AG09309 (cell line): ENCODE data around the gene TMEM129.

ENCODE experiments used
- DNase-seq: peaks from one replicate; pipeline ENCODE4 v3.0.0-alpha.2; 2010; ENCODE audit warnings: low read depth
- H3K4me3 ChIP-seq: 2 replicates; pipeline ENCODE4 v1.5.1; 2011; ENCODE audit warnings: mild to moderate bottlenecking, low read depth, low read length, moderate library complexity; ENCODE audit not compliant: control insufficient read depth
- CTCF ChIP-seq: IDR thresholded peaks from 2 replicates; pipeline ENCODE4 v1.5.1; 2011; ENCODE audit warnings: mild to moderate bottlenecking, low read depth, low read length, inconsistent platforms; ENCODE audit not compliant: insufficient read depth, control insufficient read depth; ENCODE audit errors: missing control alignments

TMEM129 gene, protein sequence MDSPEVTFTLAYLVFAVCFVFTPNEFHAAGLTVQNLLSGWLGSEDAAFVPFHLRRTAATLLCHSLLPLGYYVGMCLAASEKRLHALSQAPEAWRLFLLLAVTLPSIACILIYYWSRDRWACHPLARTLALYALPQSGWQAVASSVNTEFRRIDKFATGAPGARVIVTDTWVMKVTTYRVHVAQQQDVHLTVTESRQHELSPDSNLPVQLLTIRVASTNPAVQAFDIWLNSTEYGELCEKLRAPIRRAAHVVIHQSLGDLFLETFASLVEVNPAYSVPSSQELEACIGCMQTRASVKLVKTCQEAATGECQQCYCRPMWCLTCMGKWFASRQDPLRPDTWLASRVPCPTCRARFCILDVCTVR

DNA sequence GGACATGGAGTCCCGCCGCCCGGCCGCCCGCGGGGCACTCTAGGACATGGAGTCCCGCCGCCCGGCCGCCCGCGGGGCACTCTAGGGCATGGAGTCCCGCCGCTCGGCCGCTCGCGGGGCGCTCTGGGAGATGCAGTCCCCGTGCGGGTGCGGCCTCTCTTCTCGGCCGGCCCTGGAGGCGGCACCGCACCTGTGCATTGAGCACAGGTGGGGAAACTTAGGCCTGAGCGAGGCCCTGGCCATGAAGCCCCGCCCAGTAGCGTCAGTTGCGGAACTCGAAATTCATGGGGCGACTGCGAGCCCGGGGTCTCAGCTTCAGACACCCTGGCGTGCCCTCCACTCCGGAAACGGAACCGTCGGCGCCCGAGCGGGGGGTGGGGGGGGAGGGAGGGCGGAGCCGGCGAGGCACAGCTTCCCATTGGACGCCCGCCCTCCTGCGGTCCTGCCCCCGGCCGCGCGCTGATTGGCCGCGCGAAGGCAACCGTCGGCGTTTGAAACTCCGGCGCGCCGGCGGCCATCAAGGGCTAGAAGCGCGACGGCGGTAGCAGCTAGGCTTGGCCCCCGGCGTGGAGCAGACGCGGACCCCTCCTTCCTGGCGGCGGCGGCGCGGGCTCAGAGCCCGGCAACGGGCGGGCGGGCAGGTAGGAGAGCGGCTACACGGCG lies at the start of gene TMEM129, which contains the start of gene TACC3:
Gene TMEM129, minus strand, starts transcription at position 321 of the 663 bp plus-strand sequence. CDS start 486 bp downstream, outside the sequence.
Gene TACC3, plus strand, starts transcription at position 519 of the 663 bp plus-strand sequence. CDS start 1,901 bp downstream, outside the sequence.
- no peak for TF ChIP-seq CTCF
- peak; percentile 57 for DNase-seq

DNA sequence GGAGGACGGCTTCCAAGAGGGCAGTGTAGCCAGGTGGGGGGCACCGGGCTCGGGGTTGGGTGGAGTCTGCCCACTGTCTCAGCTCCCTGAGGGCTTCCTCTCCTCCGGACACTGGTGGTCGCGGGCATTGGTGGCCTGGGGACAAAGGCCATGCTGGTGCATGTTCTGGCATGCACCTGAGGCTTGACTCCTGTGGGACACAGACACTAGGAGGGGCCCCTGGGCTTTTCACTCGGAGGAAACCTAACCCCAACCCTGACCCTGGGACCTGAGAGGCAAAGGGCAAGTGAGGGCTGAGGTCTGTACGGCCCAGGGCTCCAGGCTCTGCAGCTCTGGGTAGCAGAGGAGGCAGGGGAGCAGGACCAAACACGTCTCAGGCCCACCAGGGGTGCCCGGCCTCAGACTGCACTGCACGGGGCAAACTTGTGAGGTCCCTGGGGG lies 49.7 kb upstream of the TMEM129 start:
- no peak for DNase-seq
- no peak overlapping the region for H3K4me3 ChIP-seq
- TF ChIP-seq CTCF = no peak

More for the DNA sequence above, at the start of gene TMEM129, which contains the start of gene TACC3:
- H3K4me3 ChIP-seq = peak within 1 kb of the TSS; percentile 60

DNA sequence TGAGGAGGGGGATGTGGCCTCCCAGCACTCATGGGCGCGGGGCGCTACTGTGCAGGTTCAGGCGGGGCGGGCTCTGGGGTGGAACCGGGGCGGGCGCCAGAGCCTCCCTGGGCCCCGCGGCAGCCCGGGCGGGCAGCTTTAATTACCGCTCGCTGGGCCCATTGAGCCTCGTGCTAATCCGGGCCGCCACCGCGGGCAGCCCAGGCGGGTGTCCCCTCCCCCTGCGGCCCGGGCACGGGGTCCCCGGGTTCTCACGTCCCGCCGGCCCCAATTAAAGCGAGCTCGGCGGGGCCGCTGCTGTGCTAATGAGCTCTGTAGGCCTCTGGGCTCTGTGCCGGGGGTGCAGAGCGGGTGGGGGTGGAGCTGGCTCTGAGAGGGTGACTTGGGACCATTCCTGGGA lies 49.1 kb upstream of the TMEM129 start:
- no peak overlapping the region for H3K4me3 ChIP-seq
- no peak for TF ChIP-seq CTCF
- DNase-seq = no peak

DNA sequence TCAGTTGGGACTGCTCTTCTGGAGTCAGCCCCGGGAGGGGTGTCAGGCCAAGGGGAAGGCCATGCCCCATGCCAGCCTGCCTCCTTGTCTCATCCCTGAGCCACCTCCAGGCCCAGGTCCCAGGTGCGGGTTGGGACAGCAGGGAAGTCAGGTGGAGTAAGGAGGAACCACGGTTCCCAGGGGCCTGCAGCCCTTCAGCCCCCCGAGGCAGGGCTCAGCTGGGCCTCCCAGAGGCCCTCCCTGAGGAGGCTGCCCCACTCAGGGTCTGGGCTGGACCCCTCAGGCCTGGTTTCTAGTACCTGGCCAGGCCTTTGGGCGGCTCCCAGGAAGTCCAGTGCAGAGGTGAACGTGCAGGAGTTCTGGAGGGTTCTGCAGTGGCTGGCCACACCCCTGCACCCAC lies 48.6 kb upstream of the TMEM129 start:
- H3K4me3 ChIP-seq = no peak overlapping the region
- no peak for TF ChIP-seq CTCF
- no peak for DNase-seq

DNA sequence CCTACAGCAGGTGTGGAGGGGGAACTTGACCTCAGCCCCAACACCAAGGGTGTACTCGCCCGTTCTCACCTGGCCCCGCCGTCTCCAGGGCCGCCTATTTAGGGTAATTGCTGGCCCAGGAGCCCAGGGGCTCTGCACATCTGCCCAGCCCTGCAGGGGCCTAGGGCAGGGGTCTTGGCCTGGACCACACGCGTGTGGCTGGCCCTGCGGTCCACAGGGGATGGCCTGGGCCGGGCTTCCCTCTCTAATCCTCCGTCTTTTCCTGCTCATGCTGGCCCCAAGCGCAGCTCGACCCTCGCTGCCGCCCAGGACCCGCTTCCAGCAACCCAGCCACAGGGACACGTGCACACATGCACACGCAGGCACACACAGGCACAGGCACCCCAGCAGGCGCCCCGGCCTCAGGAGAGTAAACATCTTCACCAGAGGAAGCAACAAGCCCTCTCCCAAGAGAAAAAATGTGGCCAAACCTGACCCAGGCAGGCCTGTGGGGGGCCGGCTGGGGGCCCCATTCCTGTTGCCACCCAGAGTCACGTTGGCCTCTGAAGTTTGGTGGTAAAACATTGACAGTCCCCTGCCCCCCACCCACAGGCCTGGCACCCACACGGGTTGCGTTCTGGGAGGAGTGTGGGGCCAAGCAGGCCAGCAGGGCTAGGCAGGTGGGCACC lies 47.4 kb upstream of the TMEM129 start:
- no peak for DNase-seq
- no peak for TF ChIP-seq CTCF
- no peak overlapping the region for H3K4me3 ChIP-seq

DNA sequence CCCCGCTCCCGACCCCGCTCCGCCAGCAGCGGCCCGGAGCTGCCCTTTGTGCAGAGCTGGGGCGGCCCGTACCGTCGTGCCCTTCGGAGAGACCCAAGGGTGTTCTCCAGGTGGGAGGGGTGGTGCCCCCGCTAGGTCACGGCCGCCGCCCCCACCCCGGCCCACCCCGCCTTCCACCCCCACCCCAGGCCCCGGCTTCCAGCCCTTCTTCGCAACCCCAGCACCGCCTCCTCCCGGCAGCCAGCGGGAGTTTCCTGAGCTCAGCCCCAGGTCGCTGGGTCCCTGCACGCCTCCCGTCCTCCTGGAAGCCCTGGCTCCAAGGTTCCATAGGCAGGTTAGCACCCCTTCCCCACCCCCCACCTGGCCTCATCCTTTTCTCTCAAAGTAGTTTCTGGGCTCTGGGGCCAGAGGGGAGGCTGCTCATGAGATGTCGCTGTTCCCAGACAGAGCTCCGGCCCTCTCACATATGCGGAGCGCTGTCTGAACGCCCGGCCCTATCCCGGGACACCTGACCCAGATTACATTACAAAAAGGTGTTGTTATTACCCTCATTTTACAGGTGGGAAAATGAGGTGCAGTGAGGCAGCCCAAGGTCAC lies 46.7 kb upstream of the TMEM129 start:
- no peak for DNase-seq
- peak overlapping the region; percentile 27 for H3K4me3 ChIP-seq
- peak; percentile 42 for TF ChIP-seq CTCF
